ENCODE results near the gene TMEM51.

GRCh38 chr1:15207829-15208429, 54.4 kb downstream of the TMEM51 start:
- TF ChIP-seq CTCF (conservative IDR thresholded peaks at IDR 0.05 in 1 of 2, IDR thresholded peaks at IDR 0.05 in 1 of 2; ENCODE audit: extremely low read depth in 1 of 2, insufficient read depth in 1 of 2, low read depth in 1 of 2, low read length in 2 of 2) (no peak), EZH2 (IDR thresholded peaks at IDR 0.05; ENCODE audit: borderline replicate concordance, low read length) (no peak)

All from mammary epithelial cell (primary cell).